ENCODE measurements around the gene PRUNE2. TPM values are rescaled to one million over a fixed set of nuclear protein-coding genes. Genes with fewer than 3 reads are reported as not detected.

PRUNE2 gene
- total and polyA plus RNA-seq, 2 of the 13 experiments (the other 11 are each of a cell fraction or from before 2014, with no cell fraction given): 0.02 TPM; not detected in 1

- TF ChIP-seq JUN (CRISPR knock-in tag; IDR thresholded peaks at IDR 0.05): no peak
These were observed 185.7 kb downstream of the PRUNE2 start (continued) for GRCh38 chr9:76720245-76720644.

GRCh38 chr9:76718166-76718565, 187.7 kb downstream of the PRUNE2 start:
- ATAC-seq (no peak), DNase-seq (ENCODE audit: low spot score) (no peak), FAIRE-seq (no peak)
- Histone ChIP-seq H3K27me3 (ENCODE audit: control insufficient read depth in 1 of 2, insufficient read depth in 2 of 2, low read length in 2 of 2) (0 out of 5 replicates have a peak, but pooled peaks cover 0 to 4% of the 10 kb centered on the region in 2 experiments), H3K27ac (ENCODE audit: extremely low read length, insufficient read depth, low read length) (no peak overlapping the region), H3K4me3 (replicated peaks in 1 of 3; ENCODE audit: insufficient read depth in 1 of 3, low read depth in 2 of 3, low read length in 3 of 3) (no peak overlapping the region), H3K4me2 (ENCODE audit: low read depth, low read length) (no peak overlapping the region), H3K79me2 (ENCODE audit: insufficient read depth, low read length) (no peaks in the 10 kb centered on the region), H4K20me1 (ENCODE audit: insufficient read depth, low read length) (no peaks in the 10 kb centered on the region), H3K9me3 (ENCODE audit: low read length) (no peaks in the 10 kb centered on the region), H3K4me1 (ENCODE audit: insufficient read depth, low read length) (no peaks in the 10 kb centered on the region), H3K36me3 (replicated peaks in 1 of 2; ENCODE audit: control insufficient read depth in 1 of 2, insufficient read depth in 2 of 2, low read length in 2 of 2) (no peaks in the 10 kb centered on the region), H3K9ac (ENCODE audit: insufficient read depth, low read depth, low read length) (no peak overlapping the region), H2AFZ (ENCODE audit: low read length) (no peak overlapping the region)
- in situ Hi-C loops (cut with HindIII; ENCODE audit: extremely low pct_ligation_motif_present, low pct_unique_long_range_greater_than_20kb) (no loop called here), intact Hi-C loops (cut with micrococcal nuclease; ENCODE audit: unreplicated experiment) (no loop called here)
- WGBS (ENCODE audit: low lambda C conversion rate): 1% methylated on average over 4 of the region's 4 CpGs
- TF ChIP-seq NFYB (CRISPR knock-in tag; IDR thresholded peaks at IDR 0.05): no peak
- no TSS peak for BruUV-seq (replicated peaks)
- ChIA-PET POLR2A (no interaction called here), CTCF (ENCODE audit: low intra/inter-chr PET ratio, low total read pairs) (no interaction called here)

DNA sequence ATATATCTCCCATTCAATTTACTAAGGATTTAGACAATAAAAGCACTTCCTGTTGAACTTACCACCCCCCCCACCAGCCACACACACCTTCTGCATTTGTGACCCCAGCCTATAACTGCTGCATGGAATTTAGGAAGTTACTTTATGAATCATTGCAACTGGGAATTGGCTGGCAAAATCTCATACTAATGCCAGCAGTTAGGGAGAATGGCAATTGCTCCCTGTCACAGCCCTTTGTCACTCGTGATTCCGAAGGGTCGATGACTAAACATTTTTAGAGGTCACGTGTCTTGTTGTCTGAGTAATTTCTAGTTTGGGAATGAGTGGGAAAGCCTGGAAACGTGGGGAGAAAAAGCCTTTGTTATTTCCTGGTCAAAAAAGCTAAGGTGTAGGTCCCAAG, 188.3 kb downstream of the PRUNE2 start:
- WGBS (ENCODE audit: low lambda C conversion rate): under 1% methylated on average over 5 of the region's 5 CpGs
- no peaks in the 10 kb centered on the region for H3K4me1 ChIP-seq (ENCODE audit: insufficient read depth, low read length)
- POLR2A ChIA-PET: no interaction called here
- H3K27me3 ChIP-seq (ENCODE audit: control insufficient read depth in 1 of 2, insufficient read depth in 2 of 2, low read length in 2 of 2): 0 out of 5 replicates have a peak, but pooled peaks cover 0 to 6% of the 10 kb centered on the region in 2 experiments
- FAIRE-seq (no peak), ATAC-seq (no peak), DNase-seq (ENCODE audit: low spot score) (no peak)
- H3K4me2 ChIP-seq (ENCODE audit: low read depth, low read length): no peak overlapping the region
- no peaks in the 10 kb centered on the region for H3K36me3 ChIP-seq (replicated peaks in 1 of 2; ENCODE audit: control insufficient read depth in 1 of 2, insufficient read depth in 2 of 2, low read length in 2 of 2)
- CTCF ChIA-PET (ENCODE audit: low intra/inter-chr PET ratio, low total read pairs): no interaction called here
- no TSS peak for BruUV-seq (replicated peaks)
- no peak overlapping the region for H3K4me3 ChIP-seq (replicated peaks in 1 of 3; ENCODE audit: insufficient read depth in 1 of 3, low read depth in 2 of 3, low read length in 3 of 3)
- H2AFZ ChIP-seq (ENCODE audit: low read length): no peak overlapping the region
- intact Hi-C loops (cut with micrococcal nuclease; ENCODE audit: unreplicated experiment): no loop called here
- no peak overlapping the region for H3K27ac ChIP-seq (ENCODE audit: extremely low read length, insufficient read depth, low read length)
- no peak overlapping the region for H3K9ac ChIP-seq (ENCODE audit: insufficient read depth, low read depth, low read length)
- H3K79me2 ChIP-seq (ENCODE audit: insufficient read depth, low read length): no peaks in the 10 kb centered on the region
- in situ Hi-C loops (cut with HindIII; ENCODE audit: extremely low pct_ligation_motif_present, low pct_unique_long_range_greater_than_20kb): no loop called here
- H4K20me1 ChIP-seq (ENCODE audit: insufficient read depth, low read length): no peaks in the 10 kb centered on the region
- no peaks in the 10 kb centered on the region for H3K9me3 ChIP-seq (ENCODE audit: low read length)
- no peak for TF ChIP-seq RELA (CRISPR knock-in tag; IDR thresholded peaks at IDR 0.05)
- no peak for TF ChIP-seq TEF (CRISPR knock-in tag; IDR thresholded peaks at IDR 0.05)
- no peak for TF ChIP-seq ZNF34 (CRISPR knock-in tag; IDR thresholded peaks at IDR 0.05; ENCODE audit: borderline replicate concordance)
- TF ChIP-seq ZNF354B (CRISPR knock-in tag; IDR thresholded peaks at IDR 0.05): no peak
- TF ChIP-seq, protein P1, sequence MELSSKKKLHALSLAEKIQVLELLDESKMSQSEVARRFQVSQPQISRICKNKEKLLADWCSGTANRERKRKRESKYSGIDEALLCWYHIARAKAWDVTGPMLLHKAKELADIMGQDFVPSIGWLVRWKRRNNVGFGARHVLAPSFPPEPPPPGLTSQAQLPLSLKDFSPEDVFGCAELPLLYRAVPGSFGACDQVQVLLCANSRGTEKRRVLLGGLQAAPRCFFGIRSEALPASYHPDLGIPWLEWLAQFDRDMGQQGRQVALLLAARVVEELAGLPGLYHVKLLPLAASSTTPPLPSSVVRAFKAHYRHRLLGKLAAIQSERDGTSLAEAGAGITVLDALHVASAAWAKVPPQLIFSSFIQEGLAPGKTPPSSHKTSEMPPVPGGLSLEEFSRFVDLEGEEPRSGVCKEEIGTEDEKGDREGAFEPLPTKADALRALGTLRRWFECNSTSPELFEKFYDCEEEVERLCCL (CRISPR knock-in tag; IDR thresholded peaks at IDR 0.05; ENCODE audit: borderline replicate concordance): no peak
- TF ChIP-seq MTF1 (CRISPR knock-in tag; IDR thresholded peaks at IDR 0.05): no peak
- no peak for TF ChIP-seq ZNF629 (CRISPR knock-in tag; conservative IDR thresholded peaks at IDR 0.05)
- no peak for TF ChIP-seq ZNF766 (CRISPR knock-in tag; IDR thresholded peaks at IDR 0.05; ENCODE audit: borderline replicate concordance)
- no peak for TF ChIP-seq ZNF17 (CRISPR knock-in tag; IDR thresholded peaks at IDR 0.05)
- no peak for TF ChIP-seq TFE3 (CRISPR knock-in tag; IDR thresholded peaks at IDR 0.05)
- no peak for TF ChIP-seq CCAR2 (optimal IDR thresholded peaks at IDR 0.05; ENCODE audit: low read depth, low read length)
- no peak for TF ChIP-seq ZNF552 (CRISPR knock-in tag; IDR thresholded peaks at IDR 0.05; ENCODE audit: borderline replicate concordance)

All from HepG2 (cell line).